Epithelial cell of proximal tubule (primary cell): Measurements from ENCODE around the gene TGFBR3. TPM values are rescaled to one million over a fixed set of nuclear protein-coding genes. Genes with fewer than 3 reads are reported as not detected.
"Not testable (repeated sequence)": the region's sequence is repeated elsewhere in the genome, so short reads cannot be mapped to it uniquely, and the experiment has no call there.

Experiments
- DNase-seq: peaks from one replicate; pipeline ENCODE4 v3.0.0-alpha.2; 2011; ENCODE audit warnings: low read depth
- H3K4me3 ChIP-seq: 2 replicates; pipeline ENCODE4 v1.5.1; 2011; ENCODE audit warnings: low read depth, mild to moderate bottlenecking, low read length
- CTCF ChIP-seq: conservative IDR thresholded peaks from 2 replicates; pipeline ENCODE4 v1.5.1; 2012; ENCODE audit warnings: low read depth, mild to moderate bottlenecking, low read length
- total RNA-seq: library from RNA; depleted of rRNA; stranded (reverse); fragments of >200 nt; gene quantifications from 2 replicates; pipeline ENCODE4 v1.2.3, GENCODE V29; 2015

TGFBR3 gene
- total RNA-seq, 1 donor from 2014 or later, result 6.9 TPM

- TF ChIP-seq CTCF, result no peak
- H3K4me3 ChIP-seq, result no peak overlapping the region
- DNase-seq, result no peak
Observed at GRCh38 chr1:91669584-91670350, 216.2 kb downstream of the TGFBR3 start.

DNA sequence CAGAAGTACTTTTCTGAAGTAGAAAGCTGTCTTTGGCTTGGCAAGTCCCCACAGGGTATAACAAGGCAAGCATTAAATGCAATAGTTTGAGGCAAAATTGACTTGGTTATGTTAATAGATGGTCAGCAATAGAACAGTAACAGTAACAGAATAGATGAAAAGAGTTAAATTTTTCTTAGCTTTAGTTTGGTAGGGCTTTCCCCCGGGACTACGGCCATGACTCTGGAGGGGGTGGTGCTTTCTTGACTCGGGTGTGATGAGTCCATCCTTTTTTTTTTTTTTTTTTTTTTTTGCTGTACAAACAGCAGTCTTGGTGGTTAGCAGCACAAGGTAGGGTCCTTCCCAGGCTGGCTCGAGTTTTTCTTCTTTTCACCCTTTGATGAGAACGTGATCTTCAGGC is 219.3 kb downstream of the TGFBR3 start:
- not testable (repeated sequence) for DNase-seq, H3K4me3 ChIP-seq

DNA sequence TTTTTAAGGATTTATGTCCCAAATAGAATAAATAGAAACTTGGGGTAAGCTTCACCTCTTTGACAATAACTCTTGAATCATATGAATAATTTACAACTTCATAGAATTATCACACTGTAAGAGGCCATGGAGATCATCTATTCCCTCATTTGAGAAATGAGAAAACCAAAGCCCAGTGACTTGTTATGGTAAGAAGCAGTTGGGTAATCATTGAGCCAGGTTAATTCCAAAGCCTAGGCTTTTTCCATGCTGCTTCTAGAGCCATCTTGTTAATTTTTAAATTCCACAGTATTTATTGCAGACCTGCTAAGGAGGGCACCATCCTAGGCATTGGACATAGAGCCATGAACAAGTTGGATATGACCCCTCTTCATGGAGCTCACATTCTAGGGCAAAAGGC is 224.8 kb downstream of the TGFBR3 start:
- no peak overlapping the region for H3K4me3 ChIP-seq
- peak; percentile 40 for DNase-seq
- TF ChIP-seq CTCF, result no peak

DNA sequence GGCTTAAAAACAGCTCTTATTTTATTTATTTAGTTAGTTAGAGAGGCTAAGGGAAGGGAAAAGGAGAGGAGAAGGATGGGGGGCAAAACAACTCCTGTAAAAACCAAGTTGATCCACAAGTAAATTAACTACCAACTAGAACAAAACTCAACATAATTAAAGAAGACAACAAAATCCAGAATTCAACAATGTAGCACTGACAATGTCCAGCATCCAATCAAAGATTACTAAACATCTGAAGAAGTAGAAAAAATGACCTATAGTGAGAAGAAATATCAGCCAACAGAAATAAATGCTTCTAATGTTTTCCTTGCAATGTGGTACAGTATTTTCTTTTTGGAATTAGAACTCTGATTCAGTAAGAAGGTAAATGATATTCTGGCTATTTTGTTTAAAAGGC is 225.2 kb downstream of the TGFBR3 start:
- no peak for DNase-seq
- no peak overlapping the region for H3K4me3 ChIP-seq
- no peak for TF ChIP-seq CTCF

- no peak overlapping the region for H3K4me3 ChIP-seq
- no peak for TF ChIP-seq CTCF
- no peak for DNase-seq
Observed at GRCh38 chr1:91655912-91656449, 230.0 kb downstream of the TGFBR3 start.

GRCh38 chr1:91653183-91653582 is 232.8 kb downstream of the TGFBR3 start:
- DNase-seq, result no peak
- H3K4me3 ChIP-seq, result no peak overlapping the region
- TF ChIP-seq CTCF, result no peak

DNA sequence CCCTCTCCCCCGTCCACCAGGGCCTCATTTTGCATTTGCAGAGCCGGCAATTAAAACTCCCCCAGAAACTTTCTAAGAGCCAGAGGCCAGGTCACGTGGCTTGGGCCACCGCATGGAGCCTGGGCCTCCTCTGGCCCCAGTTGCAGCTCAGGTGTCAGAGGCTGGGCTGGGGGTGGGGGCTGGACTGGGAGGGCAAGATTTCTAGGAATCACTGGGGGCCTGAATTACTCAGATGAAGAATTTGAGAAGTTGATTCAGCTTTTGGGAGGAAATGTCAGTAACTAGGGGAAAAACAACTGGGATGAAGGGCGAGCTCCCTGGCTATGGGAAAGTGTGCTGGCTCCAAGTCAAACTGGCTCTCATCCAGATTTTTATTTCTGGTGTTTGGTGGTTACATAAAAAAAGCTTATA is 234.3 kb downstream of the TGFBR3 start:
- no peak for TF ChIP-seq CTCF
- no peak for DNase-seq

More for the DNA sequence above, 234.3 kb downstream of the TGFBR3 start:
- H3K4me3 ChIP-seq, result no peak overlapping the region
